OCI-LY3 (cell line): Measurements from ENCODE around the gene GPR27.

Experiments
- H2AFZ ChIP-seq: fragments of 200-600, 300-600 bp; shearing (Covaris generic); 2 replicates; pipeline ENCODE4 v1.6.0; 2014; ENCODE audit warnings: antibody characterized with exemption, low read depth, low read length
- H3K27ac ChIP-seq: fragments of 200-600, 300-600 bp; sonication (generic); 2 replicates; pipeline ENCODE4 v1.5.1; 2014; ENCODE audit warnings: mild to moderate bottlenecking, low read length, moderate library complexity, mixed read lengths
- H3K27me3 ChIP-seq: fragments of 200-600, 300-600 bp; sonication (generic); 2 replicates; pipeline ENCODE4 v1.6.1; 2014; ENCODE audit warnings: low read depth, low read length, mixed read lengths
- H3K36me3 ChIP-seq: fragments of 200-600, 300-600 bp; sonication (generic); replicated peaks from 2 replicates; pipeline ENCODE3; 2014; ENCODE audit warnings: low read depth, low read length, mixed read lengths
- H3K4me1 ChIP-seq: fragments of 300-600, 200-600 bp; sonication (generic); 2 replicates; pipeline ENCODE4 v1.6.1; 2014; ENCODE audit warnings: low read length, mixed read lengths
- H3K4me2 ChIP-seq: fragments of 200-600, 300-600 bp; sonication (generic); 2 replicates; pipeline ENCODE4 v1.6.1; 2014; ENCODE audit warnings: low read length, mixed read lengths
- H3K4me3 ChIP-seq: fragments of 300-600, 200-600 bp; sonication (generic); 2 replicates; pipeline ENCODE4 v1.5.1; 2014; ENCODE audit warnings: antibody characterized with exemption, mild to moderate bottlenecking, low read length, moderate library complexity
- H3K79me2 ChIP-seq: fragments of 300-600, 200-600 bp; shearing (Covaris generic); 2 replicates; pipeline ENCODE4 v1.6.1; 2014; ENCODE audit warnings: mild to moderate bottlenecking, low read length, mixed read lengths
- H3K9ac ChIP-seq: fragments of 300-600, 200-600 bp; shearing (Covaris generic); 2 replicates; pipeline ENCODE4 v1.6.0; 2014; ENCODE audit warnings: mild to moderate bottlenecking, low read length, moderate library complexity
- H3K9me3 ChIP-seq: fragments of 200-600, 300-600 bp; shearing (Covaris generic); 2 replicates; pipeline ENCODE4 v1.6.1; 2014; ENCODE audit warnings: low read length, mixed read lengths; ENCODE audit not compliant: insufficient read depth
- H4K20me1 ChIP-seq: fragments of 200-600, 300-600 bp; sonication (generic); 2 replicates; pipeline ENCODE4 v1.6.1; 2016; ENCODE audit warnings: low read length, mixed read lengths; ENCODE audit not compliant: insufficient read depth
- CTCF ChIP-seq: fragments of 200-600, 300-600 bp; sonication (generic); IDR thresholded peaks from 2 replicates; pipeline ENCODE4 v1.5.1; 2014; ENCODE audit warnings: antibody characterized with exemption, low read length, low read depth
- EZH2phosphoT487 ChIP-seq: fragments of 200-600 bp; shearing (Covaris generic); IDR thresholded peaks from 2 replicates; pipeline ENCODE4 v1.6.1; 2018; ENCODE audit warnings: antibody characterized with exemption, mixed run types, low read depth

The GPR27 gene

GRCh38 chr3:71791634-71792033 is 38.0 kb downstream of the GPR27 start:
- no peak overlapping the region for H2AFZ ChIP-seq
- no peaks in the 10 kb centered on the region for H3K79me2 ChIP-seq
- H3K36me3 ChIP-seq, result no peaks in the 10 kb centered on the region
- peaks cover 24% of the 10 kb centered on the region for H3K27me3 ChIP-seq
- TF ChIP-seq EZH2phosphoT487 (no peak), CTCF (no peak)
- H3K9ac ChIP-seq, result no peak overlapping the region
- no peaks in the 10 kb centered on the region for H3K9me3 ChIP-seq
- H3K27ac ChIP-seq, result no peak overlapping the region
- no peaks in the 10 kb centered on the region for H3K4me1 ChIP-seq
- H3K4me3 ChIP-seq, result no peak overlapping the region
- H4K20me1 ChIP-seq, result no peaks in the 10 kb centered on the region
- no peak overlapping the region for H3K4me2 ChIP-seq

DNA sequence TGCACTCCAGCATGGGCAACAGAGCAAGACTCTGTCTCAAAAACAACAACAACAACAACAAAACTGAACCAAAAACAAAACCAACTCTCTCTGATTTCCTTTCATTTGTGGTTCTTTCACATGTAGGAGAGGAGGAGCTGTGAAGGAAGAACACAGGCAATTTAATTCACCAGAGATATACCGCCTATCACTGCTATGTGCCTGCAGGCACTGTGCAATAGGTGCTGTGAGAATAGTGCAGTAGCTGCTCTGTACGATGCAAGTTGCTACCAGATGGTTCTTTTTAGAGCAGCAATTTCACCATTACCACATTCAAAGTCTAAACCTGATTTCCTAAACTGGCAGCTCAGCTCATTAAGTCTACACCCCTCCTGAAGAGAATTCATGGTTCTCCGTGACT is 42.6 kb downstream of the GPR27 start:
- Histone ChIP-seq H4K20me1 (no peaks in the 10 kb centered on the region), H3K36me3 (no peaks in the 10 kb centered on the region), H3K4me1 (no peaks in the 10 kb centered on the region), H3K4me2 (no peak overlapping the region), H3K9me3 (no peaks in the 10 kb centered on the region), H2AFZ (no peak overlapping the region), H3K9ac (no peak overlapping the region), H3K27ac (no peak overlapping the region), H3K79me2 (no peaks in the 10 kb centered on the region), H3K4me3 (no peak overlapping the region), H3K27me3 (peaks cover 46% of the 10 kb centered on the region)
- no peak for TF ChIP-seq EZH2phosphoT487
- no peak for TF ChIP-seq CTCF

DNA sequence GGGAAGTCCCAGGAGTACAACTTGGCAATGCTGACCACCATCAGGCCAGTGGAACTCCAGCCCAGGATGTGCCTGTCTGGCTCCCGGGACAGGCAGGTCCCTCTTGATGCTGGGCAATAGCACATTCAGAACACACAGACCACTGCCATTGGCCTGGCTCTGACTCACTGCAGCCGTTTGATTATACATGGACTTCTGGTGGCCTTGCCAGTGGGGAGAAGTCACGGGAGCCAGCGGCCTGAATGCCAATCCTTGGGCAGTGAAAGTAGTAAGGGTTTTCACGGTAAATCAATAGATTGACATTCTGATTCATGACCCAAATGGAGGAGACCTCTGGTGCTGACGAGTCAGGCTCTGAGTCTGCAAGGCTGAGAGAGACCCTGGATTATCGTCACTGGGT is 43.8 kb downstream of the GPR27 start:
- no peaks in the 10 kb centered on the region for H3K4me1 ChIP-seq
- H2AFZ ChIP-seq, result no peak overlapping the region
- no peak overlapping the region for H3K27ac ChIP-seq
- no peak overlapping the region for H3K4me2 ChIP-seq
- H3K36me3 ChIP-seq, result no peaks in the 10 kb centered on the region
- no peaks in the 10 kb centered on the region for H3K9me3 ChIP-seq
- no peaks in the 10 kb centered on the region for H4K20me1 ChIP-seq
- TF ChIP-seq CTCF (no peak), EZH2phosphoT487 (no peak)
- H3K9ac ChIP-seq, result no peak overlapping the region
- no peaks in the 10 kb centered on the region for H3K79me2 ChIP-seq
- peaks cover 53% of the 10 kb centered on the region for H3K27me3 ChIP-seq
- no peak overlapping the region for H3K4me3 ChIP-seq

GRCh38 chr3:71800023-71800422 is 46.4 kb downstream of the GPR27 start:
- H3K4me2 ChIP-seq, result no peak overlapping the region

More at GRCh38 chr3:71800023-71800422, 46.4 kb downstream of the GPR27 start:
- H4K20me1 ChIP-seq, result no peaks in the 10 kb centered on the region
- H3K27ac ChIP-seq, result no peak overlapping the region
- H2AFZ ChIP-seq, result no peak overlapping the region
- no peak overlapping the region for H3K4me3 ChIP-seq
- TF ChIP-seq EZH2phosphoT487 (no peak), CTCF (no peak)
- peaks cover 43% of the 10 kb centered on the region for H3K27me3 ChIP-seq
- no peaks in the 10 kb centered on the region for H3K36me3 ChIP-seq
- H3K9me3 ChIP-seq, result no peaks in the 10 kb centered on the region
- peaks cover 2% of the 10 kb centered on the region for H3K4me1 ChIP-seq
- H3K9ac ChIP-seq, result no peak overlapping the region
- H3K79me2 ChIP-seq, result no peaks in the 10 kb centered on the region
